Hypothalamus (tissue), 51 donors: ENCODE results near the gene ERP27.

Experiments
- DNase-seq, 51 donors: peaks; one replicate each; lab custom pipeline; 2025; lab: John Stamatoyannopoulos, UW

ERP27 gene

DNA sequence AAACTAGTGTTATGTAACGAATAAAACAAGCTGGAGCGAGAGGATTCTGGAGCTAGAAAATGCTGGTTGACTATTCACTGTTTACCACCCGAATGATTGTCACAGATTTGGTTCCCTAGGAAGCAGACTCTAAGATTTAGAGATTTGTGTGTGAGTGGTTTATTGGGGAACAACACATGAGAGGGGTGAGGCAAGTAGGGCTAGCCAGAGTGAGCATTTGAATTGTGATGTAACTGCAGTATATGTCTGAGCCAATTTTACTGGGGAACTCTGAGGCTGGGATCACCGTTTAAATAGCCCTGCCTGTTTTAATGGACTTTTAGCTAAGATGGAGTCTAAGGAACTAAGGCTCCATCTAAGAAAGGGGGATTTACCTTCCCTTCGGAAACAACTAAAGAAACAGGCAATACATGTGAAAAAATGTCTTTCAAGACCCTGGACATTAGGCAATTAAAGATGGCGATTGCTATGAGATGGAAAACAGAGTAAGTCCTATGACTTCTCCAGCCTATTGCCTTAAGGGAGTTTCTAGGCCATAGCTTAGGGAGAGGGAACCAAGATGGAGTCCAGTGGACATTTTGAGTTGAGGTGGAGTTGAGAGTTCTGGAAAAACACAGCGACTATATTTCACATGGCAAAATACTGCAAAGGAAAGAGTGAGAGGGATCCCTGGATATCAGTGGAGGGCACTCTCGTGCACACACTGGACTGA, 59.0 kb downstream of the ERP27 start:
- no peak for DNase-seq

DNA sequence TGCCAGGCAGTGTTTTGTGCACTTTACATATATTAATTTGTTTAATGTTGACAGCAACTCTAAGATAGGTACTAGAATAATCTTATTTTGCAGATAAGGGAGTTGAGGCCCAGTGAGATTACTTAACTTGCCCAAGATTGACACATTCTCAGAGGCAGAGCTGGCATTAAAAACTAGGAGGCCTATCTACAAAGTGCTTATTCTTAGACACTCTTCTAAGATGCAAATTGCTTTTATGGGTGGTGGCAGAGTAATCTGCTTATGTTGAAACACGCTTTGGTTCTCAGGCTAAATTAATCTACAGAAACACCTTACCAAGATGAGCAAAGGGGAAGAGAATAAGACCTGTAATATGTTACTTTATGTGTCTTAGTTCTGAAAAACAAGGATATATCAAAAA, 59.8 kb downstream of the ERP27 start:
- no peak for DNase-seq

DNA sequence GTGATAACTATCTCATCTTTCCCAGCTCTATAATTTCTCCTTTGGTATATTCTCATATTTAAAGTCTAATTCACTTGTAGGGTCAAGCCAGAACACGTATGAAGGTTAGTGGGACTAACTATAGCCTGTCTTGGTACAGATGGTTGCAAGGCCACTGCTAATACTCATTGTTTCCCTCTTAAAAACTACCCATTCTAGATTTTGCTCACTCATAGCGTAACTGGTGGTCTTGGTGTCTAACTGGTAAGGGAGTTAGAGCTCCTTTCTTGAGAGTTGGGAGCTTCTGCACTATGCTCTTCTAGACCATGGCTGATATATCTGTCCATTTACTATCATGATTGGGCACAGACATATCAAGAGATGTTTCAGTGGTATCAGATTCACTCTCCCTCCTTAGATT, 61.5 kb downstream of the ERP27 start:
- DNase-seq: no peak

DNA sequence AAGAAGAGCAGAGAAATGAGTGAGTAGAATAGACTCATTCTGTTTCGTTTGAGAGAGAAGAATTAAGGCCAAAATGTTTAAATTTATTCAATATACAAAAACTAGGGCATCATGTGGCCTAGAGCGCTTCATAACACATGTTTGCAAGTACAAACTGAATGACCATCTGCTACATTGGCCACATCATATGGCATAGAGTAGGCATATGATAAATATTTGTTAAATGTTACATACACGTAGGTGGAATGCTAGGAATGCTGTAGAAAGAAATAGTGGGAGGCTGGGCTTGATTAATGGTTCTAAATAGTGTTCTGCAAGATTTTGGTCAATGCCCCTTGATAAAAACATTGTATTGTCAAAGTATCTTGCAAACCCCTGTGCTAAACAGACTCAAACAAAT, 63.5 kb downstream of the ERP27 start:
- no peak for DNase-seq

- DNase-seq: no peak
Measured at GRCh38 chr12:14873440-14874185, 64.7 kb downstream of the ERP27 start.

DNA sequence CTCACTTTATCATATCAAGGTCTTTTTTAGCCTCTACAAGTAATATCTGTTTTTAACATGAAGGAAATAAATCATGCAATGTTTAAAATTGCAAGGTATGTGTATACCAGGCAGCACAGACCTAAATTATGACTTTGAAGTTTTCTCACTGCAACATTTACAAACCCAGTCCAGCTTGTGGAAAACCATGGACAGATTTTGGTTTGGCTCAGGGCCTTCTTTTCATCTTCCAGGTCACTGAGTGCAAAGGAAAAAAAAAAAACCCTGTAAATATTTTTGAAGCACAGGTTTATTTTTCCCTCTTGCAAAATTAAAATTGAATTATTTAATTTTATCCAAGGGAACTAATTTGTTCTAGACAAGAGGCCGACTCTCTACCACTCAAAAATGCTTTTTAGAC, 66.5 kb downstream of the ERP27 start:
- no peak for DNase-seq

DNA sequence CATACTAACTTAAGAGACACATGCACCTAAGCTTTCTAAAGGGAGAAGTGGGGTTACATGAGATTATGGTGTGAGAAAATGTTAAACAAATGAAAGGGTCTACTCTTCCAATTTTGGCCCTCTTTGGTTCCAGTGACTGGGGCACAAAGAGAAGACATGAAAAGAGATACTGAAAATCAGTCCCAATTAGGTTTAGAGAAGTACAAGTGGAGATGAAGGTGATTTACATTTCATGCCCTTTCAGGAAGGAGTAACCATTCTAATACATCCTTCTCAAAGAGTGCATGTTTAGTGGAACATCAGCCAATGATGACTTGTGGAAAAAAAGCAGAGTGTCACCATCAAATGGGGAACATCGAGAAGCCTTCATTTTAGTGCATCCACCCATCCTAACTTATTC, 67.1 kb downstream of the ERP27 start:
- no peak for DNase-seq

GRCh38 chr12:14868916-14869506, 69.3 kb downstream of the ERP27 start:
- DNase-seq: no peak
